CD1c-positive myeloid dendritic cell (primary cell): ENCODE measurements around the gene NOSIP.
A peak's percentile ranks its signal among the peaks of the same experiment; 100 is the strongest.

Experiments used
- DNase-seq: peaks from one replicate; pipeline ENCODE4 v3.0.0-alpha.2; 2016; ENCODE audit errors: extremely low spot score

NOSIP gene

DNA sequence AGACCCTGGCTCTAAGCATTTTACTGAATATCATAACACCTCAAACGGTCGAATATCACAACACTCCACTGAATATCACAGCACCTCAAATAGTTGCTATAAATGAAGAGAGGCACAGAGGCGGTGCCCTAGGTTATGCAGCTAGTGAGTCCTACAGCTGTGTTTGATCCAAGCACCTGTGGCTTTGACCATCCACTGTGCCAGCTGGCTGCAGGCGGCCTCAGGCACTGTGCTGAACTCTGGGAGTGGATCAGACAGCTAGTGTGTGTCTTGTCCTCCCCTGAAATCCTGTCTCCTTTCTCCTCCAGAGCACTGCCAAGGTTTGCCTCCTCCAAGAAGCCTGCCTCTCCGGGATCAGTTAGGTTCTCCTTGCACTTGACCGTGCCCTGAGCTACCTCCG lies 7.3 kb downstream of the NOSIP start:
- no peak for DNase-seq

- no peak for DNase-seq
Measured at GRCh38 chr19:49570997-49571676, 9.2 kb downstream of the NOSIP start.

- DNase-seq = peak; percentile 94
Measured at GRCh38 chr19:49570138-49570856, 10.1 kb downstream of the NOSIP start.

GRCh38 chr19:49567861-49568441 lies 12.4 kb downstream of the NOSIP start:
- DNase-seq = peak; percentile 32

- no peak for DNase-seq
Measured at GRCh38 chr19:49566302-49566701, 14.1 kb downstream of the NOSIP start.

DNA sequence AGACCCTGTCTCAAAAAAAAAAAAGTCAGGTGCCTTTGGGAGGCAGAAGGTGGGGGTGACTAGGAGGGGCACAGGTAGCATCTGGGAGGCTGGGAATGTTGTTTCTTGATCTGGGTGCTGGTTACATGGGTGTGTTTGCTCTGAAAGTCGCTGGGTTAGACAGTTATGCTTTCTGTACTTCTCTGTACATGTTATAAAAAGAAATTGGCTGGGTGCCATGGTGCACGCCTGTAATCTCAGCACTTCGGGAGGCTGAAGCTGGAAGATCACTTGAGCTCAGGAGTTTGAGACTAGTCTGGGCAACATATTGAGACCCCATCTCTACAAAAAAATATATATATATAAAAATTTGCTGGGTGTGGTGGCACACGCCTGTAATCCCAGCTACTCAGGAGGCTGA lies 15.1 kb downstream of the NOSIP start:
- DNase-seq = no peak

GRCh38 chr19:49564616-49565045 lies 15.7 kb downstream of the NOSIP start:
- DNase-seq = no peak

- DNase-seq = peak; percentile 48
Measured at GRCh38 chr19:49560358-49560900, 19.9 kb downstream of the NOSIP start.

DNA sequence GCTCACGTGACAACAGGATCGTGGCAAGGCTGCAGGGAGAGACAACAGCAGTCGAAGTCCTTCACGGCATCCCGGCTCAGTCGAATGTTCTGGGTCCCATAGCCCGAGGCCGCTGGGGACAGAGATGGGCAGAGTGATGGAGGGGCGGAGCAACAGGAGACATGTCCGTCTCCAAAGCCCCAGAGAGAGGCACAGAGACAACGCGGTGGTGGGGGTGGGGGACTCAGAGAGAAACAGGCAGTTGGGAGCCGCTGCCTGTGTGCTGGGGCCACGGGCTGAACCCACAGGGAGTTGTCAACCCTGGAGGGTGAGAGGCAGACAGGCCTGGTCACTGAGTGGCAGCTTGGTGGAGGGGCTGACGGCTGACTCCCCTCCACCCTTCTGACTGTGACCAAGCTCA lies 20.4 kb downstream of the NOSIP start:
- DNase-seq = no peak

DNA sequence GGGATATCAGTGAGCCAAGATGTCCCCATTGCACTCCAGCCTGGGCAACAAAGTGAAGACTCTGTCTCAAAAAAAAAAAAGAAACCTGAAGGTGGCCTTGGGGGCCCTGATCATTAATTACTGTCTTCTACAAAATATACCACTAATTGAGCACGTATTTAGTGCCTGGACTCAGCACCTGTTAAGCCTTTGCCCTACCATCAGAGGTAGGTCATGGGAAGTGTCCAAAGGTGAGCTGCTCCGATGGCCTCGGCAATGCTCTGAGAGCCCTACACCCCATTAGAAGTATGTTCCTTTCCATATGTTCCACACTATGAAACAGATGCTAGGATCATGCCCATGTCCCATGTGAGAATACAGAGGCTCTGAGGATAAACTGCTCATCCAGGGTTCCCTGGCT lies 20.9 kb downstream of the NOSIP start:
- DNase-seq = no peak

GRCh38 chr19:49558591-49558990 lies 21.8 kb downstream of the NOSIP start:
- DNase-seq = no peak

DNA sequence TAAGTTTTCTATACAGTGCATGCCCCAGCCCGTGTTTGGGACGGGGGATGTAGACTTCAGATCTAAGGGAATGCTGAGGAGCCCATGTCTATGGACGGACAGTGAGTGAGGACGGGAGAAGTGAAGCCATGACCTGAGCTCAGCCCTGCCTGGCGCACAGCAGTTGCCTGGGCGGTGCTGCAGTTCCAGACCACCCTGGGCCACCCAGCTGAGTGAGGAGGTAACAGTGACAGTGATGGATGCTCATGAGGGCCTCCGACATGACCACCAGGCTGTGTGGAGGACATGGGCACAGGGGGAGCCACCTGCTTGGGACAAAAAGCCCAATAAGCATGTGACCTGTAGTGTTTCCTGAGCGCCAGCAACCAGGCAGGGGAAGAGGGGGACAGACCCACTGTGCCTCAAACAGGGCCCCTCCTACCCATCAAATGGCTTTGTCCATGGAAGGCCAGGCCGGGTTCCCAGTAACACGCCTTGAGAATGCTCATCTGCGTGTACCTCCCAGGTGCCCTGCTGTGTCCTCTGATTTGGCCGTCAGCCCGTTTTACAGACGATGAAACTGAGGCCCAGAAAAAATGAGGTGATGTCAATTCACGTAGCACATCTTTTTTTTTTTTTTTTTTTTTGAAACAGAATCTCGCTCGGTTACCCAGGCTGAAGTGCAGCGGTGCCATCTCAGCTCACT lies 22.6 kb downstream of the NOSIP start:
- no peak for DNase-seq

- no peak for DNase-seq
Measured at GRCh38 chr19:49556412-49557398, 23.7 kb downstream of the NOSIP start.

DNA sequence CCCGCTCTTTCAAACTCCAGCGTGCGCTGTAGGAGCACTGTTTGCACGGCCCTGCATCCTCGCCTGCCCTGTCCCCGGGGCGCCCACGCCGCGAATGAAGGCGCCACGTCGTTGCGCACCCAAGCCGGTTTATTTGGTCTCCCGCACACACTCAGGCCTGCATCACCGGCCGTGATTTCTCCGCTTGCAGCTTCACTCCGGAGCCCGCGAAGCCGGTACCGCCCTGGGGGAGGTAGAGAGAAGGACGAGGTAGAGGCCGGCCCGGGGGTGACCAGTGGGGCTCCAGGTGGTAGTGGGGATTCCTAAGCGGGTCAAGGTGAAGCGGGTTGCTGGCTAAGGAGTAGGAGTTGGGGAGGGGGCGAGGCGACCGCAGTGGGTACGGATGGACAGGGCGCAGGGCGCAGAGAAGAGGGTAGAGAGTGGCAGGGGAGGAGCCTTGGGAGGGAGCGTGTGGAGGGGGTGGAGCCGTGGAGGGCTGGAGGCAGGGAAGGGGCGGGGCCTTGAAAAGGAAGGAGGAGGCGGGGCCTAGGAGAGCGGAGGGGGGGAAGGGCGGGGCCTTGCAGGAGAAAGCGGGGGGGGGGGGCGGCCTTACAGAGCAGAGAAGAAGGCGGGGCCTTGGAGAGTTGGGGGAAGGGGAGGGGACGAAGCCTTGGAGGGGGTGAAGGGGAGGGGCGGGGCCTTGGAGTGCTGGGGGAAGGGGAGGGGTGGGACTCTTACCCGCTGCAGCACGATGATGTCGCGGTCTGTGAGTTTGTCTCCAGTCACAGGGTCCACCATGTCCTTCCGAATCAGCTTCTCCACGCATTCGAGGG lies 24.6 kb downstream of the NOSIP start:
- DNase-seq = peak; percentile 51

GRCh38 chr19:49554701-49555181 lies 25.6 kb downstream of the NOSIP start:
- peak; percentile 23 for DNase-seq

DNA sequence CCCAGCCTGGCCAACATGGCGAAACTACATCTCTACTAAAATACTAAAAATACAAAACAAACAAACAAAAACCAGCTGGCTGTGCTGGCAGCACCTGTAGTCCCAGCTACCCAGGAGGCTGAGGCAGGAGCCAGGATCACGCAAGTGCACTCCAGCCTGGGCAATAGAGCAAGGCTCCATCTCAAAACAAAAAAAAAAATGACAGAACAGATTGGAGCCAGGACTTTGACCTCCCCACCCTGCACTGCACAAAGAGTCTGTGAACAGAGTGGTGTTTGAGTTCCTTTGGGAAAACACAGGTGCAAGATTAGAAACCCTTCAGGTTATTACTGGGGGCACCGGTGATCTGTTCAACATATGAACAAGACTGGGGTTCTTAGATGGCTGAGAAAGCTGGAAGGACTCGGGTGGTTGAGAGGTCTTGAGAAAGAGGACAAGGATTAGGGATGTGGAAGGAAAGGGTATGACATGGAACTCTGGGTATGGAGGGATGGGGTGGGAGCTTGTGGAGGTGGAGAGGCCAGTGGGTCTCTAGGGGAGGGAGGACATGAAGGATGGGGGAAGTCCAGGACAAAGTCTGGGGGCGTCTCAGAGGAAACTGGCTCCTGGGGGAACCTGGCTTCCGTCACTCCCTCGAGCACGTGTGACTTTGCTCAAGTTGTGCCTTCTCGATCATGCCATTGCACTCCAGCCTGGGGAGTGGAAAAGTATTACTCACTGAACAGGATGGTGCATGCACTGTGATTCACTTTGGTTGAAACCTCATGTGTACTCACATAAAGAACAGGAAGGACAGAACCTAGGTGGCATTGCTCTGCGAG lies 26.7 kb downstream of the NOSIP start:
- peak; percentile 81 for DNase-seq

DNA sequence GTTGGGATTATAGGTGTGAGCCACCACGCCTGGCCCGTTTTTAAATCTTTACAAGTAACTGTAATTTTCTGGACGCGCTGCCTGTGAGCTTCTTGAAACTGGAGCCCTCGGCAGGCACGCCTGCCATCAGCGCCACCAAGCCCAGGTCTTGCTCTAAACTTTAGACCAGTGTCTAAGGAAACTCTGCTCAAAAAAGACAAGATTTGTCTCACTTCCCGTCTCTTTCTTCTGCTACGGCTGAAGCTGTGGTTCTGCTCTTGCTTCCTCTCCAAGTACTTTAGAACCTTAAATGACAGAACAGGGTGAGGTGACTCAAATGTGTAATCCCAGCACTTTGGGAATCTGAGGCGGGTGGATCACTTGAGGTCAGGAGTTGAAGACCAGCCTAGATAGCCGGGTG lies 27.6 kb downstream of the NOSIP start:
- peak; percentile 85 for DNase-seq

DNA sequence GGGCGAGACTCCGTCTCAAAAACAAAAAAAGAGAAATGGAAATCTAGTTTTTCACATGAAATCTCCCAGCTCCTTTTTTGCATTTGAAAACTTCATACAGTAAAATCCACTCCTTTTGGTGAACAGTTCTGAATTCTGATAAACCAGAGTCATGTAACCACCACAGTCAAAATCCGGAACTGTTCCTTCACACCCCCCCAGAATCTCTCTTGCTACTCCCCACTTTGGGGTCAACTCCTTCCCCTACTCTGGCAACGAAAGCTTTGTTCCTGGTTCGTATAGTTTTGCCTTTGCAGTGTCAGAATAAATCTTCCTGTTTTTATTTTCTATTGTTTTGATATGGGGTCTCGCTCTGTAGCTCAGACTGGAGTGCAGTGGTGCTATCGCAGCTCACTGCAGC lies 28.8 kb downstream of the NOSIP start:
- DNase-seq = peak; percentile 77

GRCh38 chr19:49549045-49549444 lies 31.3 kb downstream of the NOSIP start:
- no peak for DNase-seq
